Transverse colon (tissue), 4 donors: Measurements from ENCODE around the gene NDN.

Experiments used
- EP300 ChIP-seq: sonication (generic); formaldehyde crosslinking; IDR thresholded peaks from one replicate; pipeline ENCODE4 v1.6.1; 2017; ENCODE audit warnings: antibody characterized with exemption, low read depth
- POLR2A ChIP-seq: fragments of 450-650 bp; IDR thresholded peaks from one replicate; pipeline ENCODE4 v1.6.1; 2016; ENCODE audit warnings: antibody characterized with exemption, mild to moderate bottlenecking, moderate library complexity
- POLR2AphosphoS5 ChIP-seq, 3 donors: sonication (generic); formaldehyde crosslinking; IDR thresholded peaks; one replicate each; pipeline ENCODE4 v1.6.1; 2016; ENCODE audit warnings: antibody characterized with exemption in 3 of 3
- TF ChIP-seq, protein P1 (sequence below), 5 experiments: fragments of 200-600 bp in 3 of 5; fragments of 450-650 bp in 2 of 5; sonication (generic) in 3 of 5; IDR thresholded peaks; 1 replicate in 2 of 5; 2 replicates in 3 of 5; pipeline ENCODE4 v1.5.1; 2016 to 2017; ENCODE audit warnings: antibody characterized with exemption in 5 of 5, inconsistent platforms in 3 of 5, mild to moderate bottlenecking in 2 of 5, moderate library complexity in 1 of 5

- TF ChIP-seq, protein P1, sequence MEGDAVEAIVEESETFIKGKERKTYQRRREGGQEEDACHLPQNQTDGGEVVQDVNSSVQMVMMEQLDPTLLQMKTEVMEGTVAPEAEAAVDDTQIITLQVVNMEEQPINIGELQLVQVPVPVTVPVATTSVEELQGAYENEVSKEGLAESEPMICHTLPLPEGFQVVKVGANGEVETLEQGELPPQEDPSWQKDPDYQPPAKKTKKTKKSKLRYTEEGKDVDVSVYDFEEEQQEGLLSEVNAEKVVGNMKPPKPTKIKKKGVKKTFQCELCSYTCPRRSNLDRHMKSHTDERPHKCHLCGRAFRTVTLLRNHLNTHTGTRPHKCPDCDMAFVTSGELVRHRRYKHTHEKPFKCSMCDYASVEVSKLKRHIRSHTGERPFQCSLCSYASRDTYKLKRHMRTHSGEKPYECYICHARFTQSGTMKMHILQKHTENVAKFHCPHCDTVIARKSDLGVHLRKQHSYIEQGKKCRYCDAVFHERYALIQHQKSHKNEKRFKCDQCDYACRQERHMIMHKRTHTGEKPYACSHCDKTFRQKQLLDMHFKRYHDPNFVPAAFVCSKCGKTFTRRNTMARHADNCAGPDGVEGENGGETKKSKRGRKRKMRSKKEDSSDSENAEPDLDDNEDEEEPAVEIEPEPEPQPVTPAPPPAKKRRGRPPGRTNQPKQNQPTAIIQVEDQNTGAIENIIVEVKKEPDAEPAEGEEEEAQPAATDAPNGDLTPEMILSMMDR (IDR thresholded peaks at IDR 0.05): no peak
- TF ChIP-seq POLR2AphosphoS5 (IDR thresholded peaks at IDR 0.05): no peak
- TF ChIP-seq POLR2A: no peak
- no peak for TF ChIP-seq EP300
Observed at GRCh38 chr15:23694592-23694991, 7.5 kb upstream of the NDN start.
